ENCODE data around the gene ZCCHC14. TPM values are rescaled to one million over a fixed set of nuclear protein-coding genes. Genes with fewer than 3 reads are reported as not detected.
"Not testable (repeated sequence)": the region's sequence is repeated elsewhere in the genome, so short reads cannot be mapped to it uniquely, and the experiment has no call there.

The ZCCHC14 gene
- total and polyA plus RNA-seq, 2 of the 13 experiments (the other 11 are each of a cell fraction or from before 2014, with no cell fraction given), result 12.4 to 12.5 TPM

DNA sequence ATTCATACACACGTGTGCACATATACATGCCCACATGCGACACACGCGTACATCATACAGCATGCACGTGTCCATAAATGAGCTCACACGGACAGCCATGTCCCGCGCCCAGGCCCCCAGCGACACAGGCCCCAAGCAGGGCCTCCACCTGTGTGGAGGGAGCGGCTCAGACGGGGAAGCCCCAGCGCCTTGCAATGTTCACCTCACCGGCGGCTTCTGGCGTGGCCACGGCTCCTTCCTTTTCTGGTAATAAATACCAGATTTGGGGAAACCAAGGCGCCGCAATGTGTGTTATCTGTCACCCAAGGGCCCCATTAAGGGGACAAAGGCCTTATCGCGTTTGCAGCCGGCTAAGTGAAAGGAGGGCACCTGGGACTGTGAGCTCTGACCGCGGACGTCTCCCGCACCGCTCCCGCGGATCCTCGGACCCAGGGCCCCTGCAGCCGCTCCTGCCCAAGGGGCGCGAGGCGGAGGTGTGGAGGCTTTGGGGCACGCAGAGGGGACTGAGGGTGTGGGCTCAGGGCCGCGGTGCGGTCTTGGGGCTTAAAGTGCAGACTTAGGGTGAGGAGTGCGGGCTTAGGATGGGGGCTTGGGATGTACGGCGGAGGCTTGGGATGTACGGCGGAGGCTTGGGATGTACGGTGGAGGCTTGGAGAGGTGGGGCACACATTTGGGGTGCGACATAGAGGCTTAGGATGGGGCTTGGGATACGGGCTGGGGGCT, 1.9 kb downstream of the ZCCHC14 start:
- Histone ChIP-seq H3K27ac (ENCODE audit: extremely low read length, insufficient read depth, low read length) (peak overlapping the region; percentile 63), H3K9ac (ENCODE audit: insufficient read depth, low read depth, low read length) (peak overlapping the region; percentile 72), H4K20me1 (ENCODE audit: insufficient read depth, low read length) (peaks cover 56% of the 10 kb centered on the region), H3K4me2 (ENCODE audit: low read depth, low read length) (peak overlapping the region; percentile 94), H3K79me2 (ENCODE audit: insufficient read depth, low read length) (peaks cover 61% of the 10 kb centered on the region), H3K4me1 (ENCODE audit: insufficient read depth, low read length) (peaks cover 70% of the 10 kb centered on the region), H3K4me3 (replicated peaks in 1 of 3; ENCODE audit: insufficient read depth in 1 of 3, low read depth in 2 of 3, low read length in 3 of 3) (peak overlapping the region; percentile 62 to 93 (median 85))
- H3K27me3 ChIP-seq (ENCODE audit: control insufficient read depth in 1 of 2, insufficient read depth in 2 of 2, low read length in 2 of 2); intact Hi-C loops (cut with micrococcal nuclease; ENCODE audit: unreplicated experiment); BruUV-seq (replicated peaks); CTCF ChIA-PET (ENCODE audit: low intra/inter-chr PET ratio, low total read pairs); H2AFZ ChIP-seq (ENCODE audit: low read length); H3K36me3 ChIP-seq (replicated peaks in 1 of 2; ENCODE audit: control insufficient read depth in 1 of 2, insufficient read depth in 2 of 2, low read length in 2 of 2); H3K9me3 ChIP-seq (ENCODE audit: low read length); FAIRE-seq: not testable (repeated sequence)
- WGBS (ENCODE audit: low lambda C conversion rate), result 4% methylated on average over 30 of the region's 45 CpGs
- ATAC-seq (0 out of 3 replicates have a peak, but pooled peaks have one; percentile 8), DNase-seq (ENCODE audit: low spot score) (peak; percentile 44)
- in situ Hi-C loops (cut with HindIII; ENCODE audit: extremely low pct_ligation_motif_present, low pct_unique_long_range_greater_than_20kb), result loop anchor here (5.0 kb wide), 1 partner anchor 51 kb away; no protein-coding TSS in a partner anchor
- POLR2A ChIA-PET, result interaction anchor here (0.6 to 3.1 kb wide), 9 partner anchors 9 to 97 kb away, joined by 3 to 16 read pairs (median 4); no protein-coding TSS in a partner anchor
- TF ChIP-seq MED1 (CRISPR knock-in tag; IDR thresholded peaks at IDR 0.05) (peak; percentile 54; the same call in 1 of the 2 replicates), ZNF230 (CRISPR knock-in tag; IDR thresholded peaks at IDR 0.05) (0 out of 2 replicates have a peak, but pooled peaks have one; percentile 41), ZNF501 (CRISPR knock-in tag; IDR thresholded peaks at IDR 0.05) (peak; percentile 74), ZNF770 (CRISPR knock-in tag; IDR thresholded peaks at IDR 0.05) (0 out of 2 replicates have a peak, but pooled peaks have one; percentile 37), SP4 (CRISPR knock-in tag; IDR thresholded peaks at IDR 0.05) (0 out of 2 replicates have a peak, but pooled peaks have one; percentile 41), ZNF343 (CRISPR knock-in tag; IDR thresholded peaks at IDR 0.05) (0 out of 2 replicates have a peak, but pooled peaks have one; percentile 42), KMT2A (CRISPR knock-in tag; IDR thresholded peaks at IDR 0.05) (0 out of 2 replicates have a peak, but pooled peaks have one; percentile 80), KDM2A (CRISPR knock-in tag; IDR thresholded peaks at IDR 0.05; ENCODE audit: borderline replicate concordance, low read depth) (peak; percentile 74; the same call in 1 of the 2 replicates), TEAD2 (CRISPR knock-in tag; IDR thresholded peaks at IDR 0.05) (0 out of 2 replicates have a peak, but pooled peaks have one; percentile 54), CENPT (CRISPR knock-in tag; IDR thresholded peaks at IDR 0.05; ENCODE audit: low read depth) (0 out of 2 replicates have a peak, but pooled peaks have one; percentile 31), NRL (CRISPR knock-in tag; IDR thresholded peaks at IDR 0.05; ENCODE audit: borderline replicate concordance) (peak; percentile 44; the same call in 1 of the 2 replicates), ZNF564 (CRISPR knock-in tag; IDR thresholded peaks at IDR 0.05) (0 out of 2 replicates have a peak, but pooled peaks have one; percentile 50)
- TF ChIP-seq, protein P1, sequence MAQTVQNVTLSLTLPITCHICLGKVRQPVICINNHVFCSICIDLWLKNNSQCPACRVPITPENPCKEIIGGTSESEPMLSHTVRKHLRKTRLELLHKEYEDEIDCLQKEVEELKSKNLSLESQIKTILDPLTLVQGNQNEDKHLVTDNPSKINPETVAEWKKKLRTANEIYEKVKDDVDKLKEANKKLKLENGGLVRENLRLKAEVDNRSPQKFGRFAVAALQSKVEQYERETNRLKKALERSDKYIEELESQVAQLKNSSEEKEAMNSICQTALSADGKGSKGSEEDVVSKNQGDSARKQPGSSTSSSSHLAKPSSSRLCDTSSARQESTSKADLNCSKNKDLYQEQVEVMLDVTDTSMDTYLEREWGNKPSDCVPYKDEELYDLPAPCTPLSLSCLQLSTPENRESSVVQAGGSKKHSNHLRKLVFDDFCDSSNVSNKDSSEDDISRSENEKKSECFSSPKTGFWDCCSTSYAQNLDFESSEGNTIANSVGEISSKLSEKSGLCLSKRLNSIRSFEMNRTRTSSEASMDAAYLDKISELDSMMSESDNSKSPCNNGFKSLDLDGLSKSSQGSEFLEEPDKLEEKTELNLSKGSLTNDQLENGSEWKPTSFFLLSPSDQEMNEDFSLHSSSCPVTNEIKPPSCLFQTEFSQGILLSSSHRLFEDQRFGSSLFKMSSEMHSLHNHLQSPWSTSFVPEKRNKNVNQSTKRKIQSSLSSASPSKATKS (CRISPR knock-in tag; IDR thresholded peaks at IDR 0.05), result 0 out of 2 replicates have a peak, but pooled peaks have one; percentile 66
- TF ChIP-seq, protein P2, sequence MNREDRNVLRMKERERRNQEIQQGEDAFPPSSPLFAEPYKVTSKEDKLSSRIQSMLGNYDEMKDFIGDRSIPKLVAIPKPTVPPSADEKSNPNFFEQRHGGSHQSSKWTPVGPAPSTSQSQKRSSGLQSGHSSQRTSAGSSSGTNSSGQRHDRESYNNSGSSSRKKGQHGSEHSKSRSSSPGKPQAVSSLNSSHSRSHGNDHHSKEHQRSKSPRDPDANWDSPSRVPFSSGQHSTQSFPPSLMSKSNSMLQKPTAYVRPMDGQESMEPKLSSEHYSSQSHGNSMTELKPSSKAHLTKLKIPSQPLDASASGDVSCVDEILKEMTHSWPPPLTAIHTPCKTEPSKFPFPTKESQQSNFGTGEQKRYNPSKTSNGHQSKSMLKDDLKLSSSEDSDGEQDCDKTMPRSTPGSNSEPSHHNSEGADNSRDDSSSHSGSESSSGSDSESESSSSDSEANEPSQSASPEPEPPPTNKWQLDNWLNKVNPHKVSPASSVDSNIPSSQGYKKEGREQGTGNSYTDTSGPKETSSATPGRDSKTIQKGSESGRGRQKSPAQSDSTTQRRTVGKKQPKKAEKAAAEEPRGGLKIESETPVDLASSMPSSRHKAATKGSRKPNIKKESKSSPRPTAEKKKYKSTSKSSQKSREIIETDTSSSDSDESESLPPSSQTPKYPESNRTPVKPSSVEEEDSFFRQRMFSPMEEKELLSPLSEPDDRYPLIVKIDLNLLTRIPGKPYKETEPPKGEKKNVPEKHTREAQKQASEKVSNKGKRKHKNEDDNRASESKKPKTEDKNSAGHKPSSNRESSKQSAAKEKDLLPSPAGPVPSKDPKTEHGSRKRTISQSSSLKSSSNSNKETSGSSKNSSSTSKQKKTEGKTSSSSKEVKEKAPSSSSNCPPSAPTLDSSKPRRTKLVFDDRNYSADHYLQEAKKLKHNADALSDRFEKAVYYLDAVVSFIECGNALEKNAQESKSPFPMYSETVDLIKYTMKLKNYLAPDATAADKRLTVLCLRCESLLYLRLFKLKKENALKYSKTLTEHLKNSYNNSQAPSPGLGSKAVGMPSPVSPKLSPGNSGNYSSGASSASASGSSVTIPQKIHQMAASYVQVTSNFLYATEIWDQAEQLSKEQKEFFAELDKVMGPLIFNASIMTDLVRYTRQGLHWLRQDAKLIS (CRISPR knock-in tag; IDR thresholded peaks at IDR 0.05), result peak; percentile 72; the same call in 1 of the 2 replicates

Data from HepG2 (cell line).